ENCODE measurements around the gene STAU1. TPM values are rescaled to one million over a fixed set of nuclear protein-coding genes. Genes with fewer than 3 reads are reported as not detected.
"Not testable (repeated sequence)": the region's sequence is repeated elsewhere in the genome, so short reads cannot be mapped to it uniquely, and the experiment has no call there.

The STAU1 gene
- total RNA-seq, 1 donor from 2014 or later: 71.1 TPM

GRCh38 chr20:49149281-49150045 is 38.7 kb downstream of the STAU1 start:
- no peak overlapping the region for H3K4me3 Mint-ChIP-seq
- intact Hi-C loops (cut with micrococcal nuclease): no loop called here
- peak overlapping the region; percentile 3 for H3K27ac Mint-ChIP-seq
- no peaks in the 10 kb centered on the region for H3K9me3 Mint-ChIP-seq
- H3K4me1 Mint-ChIP-seq (ENCODE audit: low read depth): peaks cover 20% of the 10 kb centered on the region
- no peak for DNase-seq (ENCODE audit: low spot score)
- peaks cover 35% of the 10 kb centered on the region for H3K36me3 Mint-ChIP-seq (ENCODE audit: low read depth)
- no peaks in the 10 kb centered on the region for H3K27me3 Mint-ChIP-seq (ENCODE audit: insufficient read depth)

GRCh38 chr20:49148601-49149000 is 39.5 kb downstream of the STAU1 start:
- H3K27ac Mint-ChIP-seq: no peak overlapping the region
- H3K4me3 Mint-ChIP-seq: no peak overlapping the region
- H3K4me1 Mint-ChIP-seq (ENCODE audit: low read depth): peaks cover 27% of the 10 kb centered on the region
- no peaks in the 10 kb centered on the region for H3K9me3 Mint-ChIP-seq
- intact Hi-C loops (cut with micrococcal nuclease): no loop called here
- peaks cover 42% of the 10 kb centered on the region for H3K36me3 Mint-ChIP-seq (ENCODE audit: low read depth)
- H3K27me3 Mint-ChIP-seq (ENCODE audit: insufficient read depth): no peaks in the 10 kb centered on the region
- no peak for DNase-seq (ENCODE audit: low spot score)

GRCh38 chr20:49147296-49147695 is 40.8 kb downstream of the STAU1 start:
- intact Hi-C loops (cut with micrococcal nuclease): no loop called here
- peaks cover 44% of the 10 kb centered on the region for H3K36me3 Mint-ChIP-seq (ENCODE audit: low read depth)
- H3K4me1 Mint-ChIP-seq (ENCODE audit: low read depth): peaks cover 27% of the 10 kb centered on the region
- DNase-seq (ENCODE audit: low spot score): no peak
- no peaks in the 10 kb centered on the region for H3K27me3 Mint-ChIP-seq (ENCODE audit: insufficient read depth)
- H3K9me3 Mint-ChIP-seq: no peaks in the 10 kb centered on the region
- no peak overlapping the region for H3K27ac Mint-ChIP-seq
- no peak overlapping the region for H3K4me3 Mint-ChIP-seq

GRCh38 chr20:49146442-49147225 is 41.5 kb downstream of the STAU1 start:
- H3K27me3 Mint-ChIP-seq (ENCODE audit: insufficient read depth): no peaks in the 10 kb centered on the region
- DNase-seq (ENCODE audit: low spot score): no peak
- H3K27ac Mint-ChIP-seq: no peak overlapping the region
- H3K36me3 Mint-ChIP-seq (ENCODE audit: low read depth): peaks cover 40% of the 10 kb centered on the region
- no peak overlapping the region for H3K4me3 Mint-ChIP-seq
- intact Hi-C loops (cut with micrococcal nuclease): no loop called here
- H3K9me3 Mint-ChIP-seq: no peaks in the 10 kb centered on the region
- H3K4me1 Mint-ChIP-seq (ENCODE audit: low read depth): peaks cover 27% of the 10 kb centered on the region

GRCh38 chr20:49140834-49141233 is 47.3 kb downstream of the STAU1 start:
- Mint-ChIP-seq H3K27me3 (ENCODE audit: insufficient read depth) (no peaks in the 10 kb centered on the region), H3K9me3 (no peaks in the 10 kb centered on the region), H3K4me3 (no peak overlapping the region), H3K4me1 (ENCODE audit: low read depth) (peaks cover 11% of the 10 kb centered on the region), H3K27ac (no peak overlapping the region), H3K36me3 (ENCODE audit: low read depth) (peaks cover 25% of the 10 kb centered on the region)
- intact Hi-C loops (cut with micrococcal nuclease): no loop called here
- DNase-seq (ENCODE audit: low spot score): no peak

- DNase-seq (ENCODE audit: low spot score): no peak
- Mint-ChIP-seq H3K36me3 (ENCODE audit: low read depth) (peaks cover 26% of the 10 kb centered on the region), H3K27ac (peak overlapping the region; percentile 65), H3K4me3 (no peak overlapping the region), H3K9me3 (no peaks in the 10 kb centered on the region), H3K27me3 (ENCODE audit: insufficient read depth) (no peaks in the 10 kb centered on the region), H3K4me1 (ENCODE audit: low read depth) (peaks cover 11% of the 10 kb centered on the region)
- intact Hi-C loops (cut with micrococcal nuclease): no loop called here
Measured at GRCh38 chr20:49140411-49140810, 47.7 kb downstream of the STAU1 start.

- peaks cover 1% of the 10 kb centered on the region for H3K4me1 Mint-ChIP-seq (ENCODE audit: low read depth)
- H3K27me3 Mint-ChIP-seq (ENCODE audit: insufficient read depth): no peaks in the 10 kb centered on the region
- DNase-seq (ENCODE audit: low spot score): no peak
- H3K9me3 Mint-ChIP-seq: no peaks in the 10 kb centered on the region
- H3K36me3 Mint-ChIP-seq (ENCODE audit: low read depth): peaks cover 28% of the 10 kb centered on the region
- intact Hi-C loops (cut with micrococcal nuclease): no loop called here
- peak overlapping the region; percentile 24 for H3K27ac Mint-ChIP-seq
- H3K4me3 Mint-ChIP-seq: no peak overlapping the region
Measured at GRCh38 chr20:49138431-49138830, 49.7 kb downstream of the STAU1 start.

GRCh38 chr20:49136817-49137571 is 51.1 kb downstream of the STAU1 start:
- no peaks in the 10 kb centered on the region for H3K9me3 Mint-ChIP-seq
- H3K27me3 Mint-ChIP-seq (ENCODE audit: insufficient read depth): no peaks in the 10 kb centered on the region
- intact Hi-C loops (cut with micrococcal nuclease): no loop called here
- no peak for DNase-seq (ENCODE audit: low spot score)
- H3K36me3 Mint-ChIP-seq (ENCODE audit: low read depth): peaks cover 30% of the 10 kb centered on the region
- H3K4me3 Mint-ChIP-seq: no peak overlapping the region
- H3K4me1 Mint-ChIP-seq (ENCODE audit: low read depth): peaks cover 9% of the 10 kb centered on the region
- no peak overlapping the region for H3K27ac Mint-ChIP-seq

GRCh38 chr20:49134797-49135196 is 53.3 kb downstream of the STAU1 start:
- intact Hi-C loops (cut with micrococcal nuclease): loop anchor here (5.0 kb wide), 1 partner anchor 33 kb away; no protein-coding TSS in a partner anchor
- not testable (repeated sequence) for H3K4me3 Mint-ChIP-seq; DNase-seq (ENCODE audit: low spot score); H3K27me3 Mint-ChIP-seq (ENCODE audit: insufficient read depth); H3K9me3 Mint-ChIP-seq
- Mint-ChIP-seq H3K27ac (peak overlapping the region; percentile 13), H3K36me3 (ENCODE audit: low read depth) (peaks cover 43% of the 10 kb centered on the region), H3K4me1 (ENCODE audit: low read depth) (peaks cover 14% of the 10 kb centered on the region)

- H3K27ac Mint-ChIP-seq: no peak overlapping the region
- no peak overlapping the region for H3K4me3 Mint-ChIP-seq
- intact Hi-C loops (cut with micrococcal nuclease): loop anchor here (1.0 to 5.0 kb wide), 3 partner anchors 34 to 84 kb away; no protein-coding TSS in a partner anchor
- no peaks in the 10 kb centered on the region for H3K27me3 Mint-ChIP-seq (ENCODE audit: insufficient read depth)
- peaks cover 15% of the 10 kb centered on the region for H3K4me1 Mint-ChIP-seq (ENCODE audit: low read depth)
- H3K9me3 Mint-ChIP-seq: no peaks in the 10 kb centered on the region
- H3K36me3 Mint-ChIP-seq (ENCODE audit: low read depth): peaks cover 37% of the 10 kb centered on the region
- DNase-seq (ENCODE audit: low spot score): no peak
Measured at GRCh38 chr20:49133571-49133970, 54.6 kb downstream of the STAU1 start.

GRCh38 chr20:49132995-49133478 is 55.1 kb downstream of the STAU1 start:
- intact Hi-C loops (cut with micrococcal nuclease): loop anchor here (1.0 to 5.0 kb wide), 3 partner anchors 34 to 84 kb away; no protein-coding TSS in a partner anchor
- Mint-ChIP-seq H3K27me3 (ENCODE audit: insufficient read depth) (no peaks in the 10 kb centered on the region), H3K27ac (no peak overlapping the region), H3K36me3 (ENCODE audit: low read depth) (peaks cover 36% of the 10 kb centered on the region), H3K4me1 (ENCODE audit: low read depth) (peaks cover 15% of the 10 kb centered on the region), H3K9me3 (no peaks in the 10 kb centered on the region), H3K4me3 (no peak overlapping the region)
- DNase-seq (ENCODE audit: low spot score): no peak

GRCh38 chr20:49123982-49124381 is 64.2 kb downstream of the STAU1 start:
- intact Hi-C loops (cut with micrococcal nuclease): no loop called here
- peaks cover 46% of the 10 kb centered on the region for H3K36me3 Mint-ChIP-seq (ENCODE audit: low read depth)
- no peak overlapping the region for H3K4me3 Mint-ChIP-seq
- no peak for DNase-seq (ENCODE audit: low spot score)
- no peaks in the 10 kb centered on the region for H3K9me3 Mint-ChIP-seq
- H3K4me1 Mint-ChIP-seq (ENCODE audit: low read depth): no peaks in the 10 kb centered on the region
- peak overlapping the region; percentile 8 for H3K27ac Mint-ChIP-seq
- no peaks in the 10 kb centered on the region for H3K27me3 Mint-ChIP-seq (ENCODE audit: insufficient read depth)
